GM10248 (cell line): Measurements from ENCODE around the gene STX11.

Experiments
- CTCF ChIA-PET: fragments of 300-600 bp; sonication (Branson Sonifier 250); formaldehyde crosslinking; extraction: SDS; loops from one replicate; lab custom pipeline; 2021; ENCODE audit warnings: antibody characterized with exemption; lab: Yijun Ruan, JAX
- POLR2A ChIA-PET: fragments of 350-650 bp; sonication (Branson Sonifier 250); formaldehyde crosslinking; extraction: SDS; loops from one replicate; lab custom pipeline; 2020; ENCODE audit warnings: antibody characterized with exemption; lab: Yijun Ruan, JAX
- DNase-seq: peaks from one replicate; pipeline ENCODE4 v3.0.0; 2012; ENCODE audit errors: extremely low spot score
- TF ChIP-seq, protein P1 (sequence below): IDR thresholded peaks from 2 replicates; pipeline ENCODE4 v1.5.1; 2012; ENCODE audit warnings: mild to moderate bottlenecking, low read depth; ENCODE audit errors: extremely low read depth, missing control alignments, control extremely low read depth

The STX11 gene

DNA sequence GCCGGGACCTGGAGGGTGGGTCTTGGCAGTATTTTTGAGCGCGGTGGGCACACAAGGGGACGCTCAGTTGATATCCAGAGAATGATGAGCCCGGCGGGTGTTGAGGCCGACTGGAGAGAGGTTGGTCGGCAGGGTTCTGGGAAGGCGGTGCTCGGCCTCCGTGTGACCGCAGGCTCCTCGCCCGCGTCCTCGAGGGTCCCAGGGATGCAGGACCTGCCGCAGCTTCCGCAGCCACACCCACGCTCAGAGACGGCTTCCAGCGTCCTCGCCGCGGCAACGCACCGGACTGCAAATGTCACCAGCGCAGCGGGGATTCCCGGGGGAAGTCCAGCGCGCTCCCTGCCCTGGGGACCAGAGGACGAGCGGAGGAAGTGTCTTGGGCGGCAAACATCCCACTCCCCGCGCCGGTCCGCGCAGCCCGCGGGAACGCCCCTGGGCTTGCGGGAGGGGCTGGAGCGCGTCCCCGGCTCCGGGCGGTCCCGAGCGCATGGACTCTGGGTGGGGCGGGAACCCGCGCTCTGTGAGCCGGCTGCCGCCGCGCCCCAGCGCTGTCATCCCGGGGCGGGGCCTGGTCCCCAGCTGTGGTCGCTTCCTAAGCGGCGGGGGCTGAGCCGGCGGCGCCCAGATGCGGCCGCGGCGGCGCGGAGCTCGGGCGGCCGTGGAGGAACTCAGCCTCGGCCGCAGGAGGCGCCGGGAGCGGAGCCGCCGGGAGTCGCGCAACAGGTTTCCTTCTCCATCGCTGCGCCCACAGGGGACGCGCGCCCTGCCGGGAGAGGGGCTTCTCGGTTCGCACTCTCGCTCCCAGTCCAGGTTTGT is at the start of gene STX11:
Gene STX11, plus strand, starts transcription at position 624 of the 816 bp plus-strand sequence. CDS start 36,111 bp downstream, outside the sequence.
- ChIA-PET CTCF (interaction anchor here (1.4 to 1.8 kb wide), 3 partner anchors 11 to 66 kb away, joined by 3 to 5 read pairs (median 5); no protein-coding TSS in a partner anchor), POLR2A (no interaction called here)
- TF ChIP-seq, protein P1, sequence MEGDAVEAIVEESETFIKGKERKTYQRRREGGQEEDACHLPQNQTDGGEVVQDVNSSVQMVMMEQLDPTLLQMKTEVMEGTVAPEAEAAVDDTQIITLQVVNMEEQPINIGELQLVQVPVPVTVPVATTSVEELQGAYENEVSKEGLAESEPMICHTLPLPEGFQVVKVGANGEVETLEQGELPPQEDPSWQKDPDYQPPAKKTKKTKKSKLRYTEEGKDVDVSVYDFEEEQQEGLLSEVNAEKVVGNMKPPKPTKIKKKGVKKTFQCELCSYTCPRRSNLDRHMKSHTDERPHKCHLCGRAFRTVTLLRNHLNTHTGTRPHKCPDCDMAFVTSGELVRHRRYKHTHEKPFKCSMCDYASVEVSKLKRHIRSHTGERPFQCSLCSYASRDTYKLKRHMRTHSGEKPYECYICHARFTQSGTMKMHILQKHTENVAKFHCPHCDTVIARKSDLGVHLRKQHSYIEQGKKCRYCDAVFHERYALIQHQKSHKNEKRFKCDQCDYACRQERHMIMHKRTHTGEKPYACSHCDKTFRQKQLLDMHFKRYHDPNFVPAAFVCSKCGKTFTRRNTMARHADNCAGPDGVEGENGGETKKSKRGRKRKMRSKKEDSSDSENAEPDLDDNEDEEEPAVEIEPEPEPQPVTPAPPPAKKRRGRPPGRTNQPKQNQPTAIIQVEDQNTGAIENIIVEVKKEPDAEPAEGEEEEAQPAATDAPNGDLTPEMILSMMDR = no peak
- DNase-seq = peak; percentile 89

DNA sequence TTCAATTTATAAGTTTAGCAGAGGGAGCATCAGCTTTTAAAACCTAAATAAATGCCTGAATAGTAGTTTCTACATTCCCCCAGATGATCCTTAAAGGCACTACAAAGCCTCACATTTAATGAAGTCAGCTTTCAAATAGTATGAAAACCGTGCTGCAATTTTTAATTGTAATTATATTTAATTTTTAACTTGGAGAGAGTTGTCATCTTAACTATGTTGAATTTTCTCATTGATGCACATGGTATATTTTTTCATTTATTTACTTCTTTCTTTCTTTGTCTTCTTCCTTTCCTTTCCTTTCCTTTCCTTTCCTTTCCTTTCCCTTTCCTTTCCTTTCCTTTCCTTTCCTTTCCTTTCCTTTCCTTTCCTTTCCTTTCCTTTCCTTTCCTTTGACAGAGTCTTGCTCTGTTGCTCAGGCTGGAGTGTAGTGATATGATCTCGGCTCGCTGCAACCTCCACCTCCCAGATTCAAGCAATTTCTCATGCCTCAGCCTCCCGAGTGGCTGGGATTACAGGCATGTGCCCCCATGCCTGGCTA is 47.2 kb upstream of the STX11 start:
- DNase-seq = no peak
- TF ChIP-seq, protein P1 = no peak
- ChIA-PET POLR2A (no interaction called here), CTCF (interaction anchor here (1.0 to 8.2 kb wide), 7 partner anchors 10 to 121 kb away, joined by 3 to 55 read pairs (median 4); no protein-coding TSS in a partner anchor)

DNA sequence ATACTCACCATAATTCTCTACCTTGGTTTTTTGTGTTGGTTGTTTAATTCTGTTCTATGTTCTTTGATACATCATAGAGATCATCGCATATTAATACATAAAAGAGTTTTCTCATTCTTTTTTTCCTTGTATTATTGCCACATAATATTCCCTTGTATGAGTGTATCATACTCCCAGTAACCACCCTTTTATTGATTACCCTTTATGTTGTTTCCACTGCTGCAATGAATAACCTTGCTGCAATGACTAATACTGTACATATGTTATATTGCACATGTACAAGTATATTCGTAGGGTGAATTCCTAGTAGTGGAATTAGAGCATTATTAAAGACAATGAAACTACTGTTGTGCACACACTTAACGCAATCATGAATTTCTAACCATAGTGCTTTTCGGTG is 45.8 kb upstream of the STX11 start:
- CTCF ChIA-PET = interaction anchor here (0.8 to 4.4 kb wide), 11 partner anchors 10 to 382 kb away, joined by 3 to 31 read pairs (median 6); no protein-coding TSS in a partner anchor
- no peak for DNase-seq
- POLR2A ChIA-PET = no interaction called here
- TF ChIP-seq, protein P1 = no peak

DNA sequence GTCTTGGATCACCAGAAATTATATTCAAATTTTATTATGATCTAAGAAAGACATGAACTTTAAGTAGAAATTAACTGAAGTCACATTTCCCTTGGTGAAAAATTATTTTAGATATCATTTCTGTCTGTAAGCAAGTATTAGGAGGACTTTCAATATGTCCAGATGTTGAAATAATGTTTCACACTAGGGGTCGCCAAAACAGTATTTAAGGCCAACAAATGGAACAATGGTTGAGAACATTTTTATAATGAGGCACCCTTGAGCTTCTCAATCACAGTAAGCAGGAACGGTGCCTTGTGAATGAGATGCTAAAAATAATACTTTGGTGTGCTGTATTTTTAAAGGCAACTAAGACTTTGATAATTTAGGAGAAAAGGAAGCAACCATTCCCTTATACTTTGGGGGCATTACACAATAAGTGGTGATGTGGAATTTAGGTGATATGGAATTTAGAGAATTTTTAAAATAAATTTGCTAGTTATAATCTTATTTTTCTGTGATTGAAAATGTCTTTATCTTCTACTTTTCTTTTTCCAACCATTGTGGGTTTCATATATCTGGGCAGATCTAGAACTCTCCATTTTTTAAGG is 45.3 kb upstream of the STX11 start:
- ChIA-PET CTCF (interaction anchor here (0.6 to 4.4 kb wide), 20 partner anchors 9 to 1153 kb away, joined by 3 to 31 read pairs (median 3); no protein-coding TSS in a partner anchor), POLR2A (no interaction called here)
- TF ChIP-seq, protein P1 = peak; percentile 67
- peak; percentile 70 for DNase-seq

DNA sequence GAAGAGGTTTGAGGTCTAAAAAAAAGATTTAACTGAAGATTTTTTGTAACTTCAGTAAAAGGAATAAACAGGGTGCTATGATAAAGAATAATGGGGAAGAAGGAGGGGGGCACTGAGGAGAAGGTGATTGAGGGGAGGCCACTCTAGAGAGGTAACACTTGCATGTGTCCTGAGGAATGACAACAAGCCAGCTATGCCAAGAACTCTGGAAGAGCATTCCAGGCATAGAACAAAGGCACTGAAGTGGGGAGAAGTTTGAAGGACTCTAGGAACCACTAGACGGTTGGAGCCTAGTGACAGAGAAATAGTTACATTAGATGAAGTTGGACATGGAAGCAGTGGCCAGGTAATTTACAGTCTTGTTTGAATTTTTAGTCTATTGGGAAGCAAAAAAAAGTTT is 44.1 kb upstream of the STX11 start:
- no peak for DNase-seq
- POLR2A ChIA-PET = no interaction called here
- TF ChIP-seq, protein P1 = no peak
- CTCF ChIA-PET = interaction anchor here (0.8 to 4.4 kb wide), 8 partner anchors 8 to 150 kb away, joined by 3 to 31 read pairs (median 3); no protein-coding TSS in a partner anchor

DNA sequence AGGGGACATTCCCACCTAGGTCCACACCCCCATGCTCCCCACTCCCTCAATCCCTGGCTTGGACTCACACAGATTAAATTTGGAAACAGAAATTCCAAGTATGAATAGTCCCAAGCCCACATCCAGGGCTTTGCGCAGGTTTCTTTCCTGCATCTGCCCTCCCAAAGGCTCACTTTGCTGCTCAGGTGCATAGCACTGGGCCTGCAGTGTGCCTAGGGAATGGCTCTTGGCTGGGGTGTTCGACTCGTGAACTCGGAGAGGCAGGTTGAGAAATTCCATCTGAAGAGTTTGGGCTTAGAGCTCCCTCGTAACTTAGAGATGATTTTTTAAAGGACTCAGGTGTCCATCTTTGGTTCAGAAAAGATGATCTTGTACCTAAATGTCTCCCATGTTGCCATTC is 40.1 kb upstream of the STX11 start:
- ChIA-PET POLR2A (no interaction called here), CTCF (interaction anchor here (0.9 to 1.6 kb wide), 3 partner anchors 13 to 534 kb away, joined by 3 read pairs; no protein-coding TSS in a partner anchor)
- TF ChIP-seq, protein P1 = no peak
- DNase-seq = no peak
